ENCODE results near the gene SLC11A1.

GRCh38 chr2:218425531-218425930, 43.5 kb downstream of the SLC11A1 start:
- no peak for TF ChIP-seq CTCF (conservative IDR thresholded peaks at IDR 0.05; ENCODE audit: low read depth, low read length)
- no peak for TF ChIP-seq FOS (IDR thresholded peaks at IDR 0.05; ENCODE audit: low read depth, low read length)
- TF ChIP-seq CEBPB (IDR thresholded peaks at IDR 0.05; ENCODE audit: low read depth, low read length), result no peak
- no peak for TF ChIP-seq USF2 (IDR thresholded peaks at IDR 0.05; ENCODE audit: low read depth, low read length)
- no peak for TF ChIP-seq POLR2A (IDR thresholded peaks at IDR 0.05; ENCODE audit: low read depth, low read length)
- no peak for TF ChIP-seq NFE2L2 (IDR thresholded peaks at IDR 0.05; ENCODE audit: low read depth, low read length)
- no peak for TF ChIP-seq MAZ (IDR thresholded peaks at IDR 0.05; ENCODE audit: borderline replicate concordance, low read depth, low read length)
- no peak for TF ChIP-seq SMC3 (IDR thresholded peaks at IDR 0.05; ENCODE audit: low read depth, low read length)
- TF ChIP-seq CHD1 (IDR thresholded peaks at IDR 0.05; ENCODE audit: low read depth, low read length), result no peak
- no peak for TF ChIP-seq MAFK (IDR thresholded peaks at IDR 0.05; ENCODE audit: low read depth, low read length)
